GM10847 (cell line): ENCODE results near the gene MTM1.

ENCODE experiments used
- POLR2A ChIP-seq: IDR thresholded peaks from 2 replicates; pipeline ENCODE4 v1.6.1; 2011; ENCODE audit not compliant: insufficient read length; ENCODE audit errors: extremely low read depth

The MTM1 gene

DNA sequence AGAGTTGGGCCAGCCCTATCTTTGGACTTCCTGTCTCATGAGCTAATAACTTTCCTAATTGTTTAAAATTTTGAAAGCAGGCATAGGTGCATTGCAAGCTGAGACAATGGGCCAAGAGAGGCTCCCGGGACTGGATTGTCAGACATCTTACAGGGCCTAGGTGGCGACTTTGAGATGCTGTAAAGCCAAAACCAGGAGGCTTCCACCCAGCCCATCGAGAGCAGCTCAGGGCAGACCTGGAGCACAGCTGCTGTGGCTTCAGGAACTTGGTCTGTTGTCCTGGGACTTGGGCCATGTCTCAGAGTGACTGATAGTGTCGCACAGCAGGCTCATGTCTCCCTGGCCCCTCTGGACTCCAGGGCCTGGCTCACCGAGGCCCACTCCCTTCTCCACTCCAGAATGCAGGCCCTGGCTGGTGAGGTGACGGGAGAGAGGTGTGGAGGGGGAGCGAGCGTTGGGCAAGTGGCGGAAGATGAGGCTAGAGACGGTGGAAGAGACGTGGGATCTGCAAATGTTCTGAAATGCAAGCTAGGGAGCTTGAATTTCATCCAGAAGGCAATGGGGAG, 24.1 kb upstream of the MTM1 start:
- no peak for TF ChIP-seq POLR2A

DNA sequence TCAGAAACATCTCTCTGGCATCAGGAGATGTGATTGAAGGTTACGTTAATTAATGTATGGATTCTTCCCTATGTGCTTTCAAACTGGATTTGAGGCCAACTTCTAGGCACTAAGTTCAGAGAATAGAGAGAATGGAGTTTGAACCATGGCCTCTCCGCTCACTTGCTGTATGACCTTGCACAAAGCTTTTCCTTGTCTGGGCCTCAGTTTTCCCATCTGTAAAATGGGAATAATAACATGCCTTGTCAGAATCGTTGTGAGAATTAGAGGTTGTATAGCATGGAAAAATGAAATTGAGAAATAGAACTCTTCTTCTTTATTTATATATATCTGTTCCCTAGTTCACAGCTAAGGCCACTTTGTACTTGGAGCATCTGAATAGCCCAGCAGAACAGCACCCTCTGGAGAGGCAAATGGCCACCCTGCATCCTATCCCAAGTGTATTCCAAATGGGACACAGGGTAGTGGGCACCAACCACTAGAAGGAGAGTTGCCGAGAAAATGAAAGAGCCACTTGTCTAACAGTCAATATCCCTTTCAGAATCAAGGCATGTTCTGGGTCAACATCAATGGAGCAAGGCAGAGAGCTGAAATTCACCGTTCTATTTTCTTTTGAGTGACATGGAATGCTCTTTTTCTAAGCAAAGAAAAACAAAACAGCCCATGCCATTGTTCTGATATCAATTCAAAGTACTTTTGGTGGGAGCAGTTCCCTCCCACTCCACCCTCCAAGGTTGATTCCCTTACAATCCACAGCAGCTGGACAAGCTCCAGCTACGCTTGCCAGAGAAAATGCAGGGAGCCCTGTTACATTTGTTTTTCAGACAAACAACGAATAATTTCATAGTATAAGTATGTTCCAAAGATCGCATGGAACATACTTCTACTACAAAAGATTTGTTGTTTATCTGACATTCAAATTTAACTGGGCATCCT, 23.3 kb upstream of the MTM1 start:
- no peak for TF ChIP-seq POLR2A

DNA sequence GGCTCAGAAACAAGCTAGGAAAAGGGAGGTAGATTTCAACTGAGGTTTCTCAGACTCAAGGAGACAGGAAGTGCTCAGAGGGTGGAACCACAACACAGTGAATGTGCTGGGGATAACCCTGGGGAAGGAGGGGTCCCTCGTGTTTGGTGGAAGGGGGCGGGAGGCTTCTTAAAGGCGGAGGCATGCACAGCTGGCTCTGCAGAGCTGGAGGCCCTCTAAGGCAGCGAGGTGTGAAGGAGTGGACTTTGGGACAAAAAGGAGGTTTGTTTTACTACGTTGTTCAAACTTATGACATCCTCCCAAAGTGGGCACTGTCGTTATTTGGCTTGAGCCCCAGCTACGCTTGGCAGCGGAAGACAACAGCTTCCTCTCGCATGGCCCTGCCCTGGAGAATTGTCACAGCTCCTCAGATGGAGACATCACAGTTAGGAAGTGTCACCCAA, 21.7 kb upstream of the MTM1 start:
- no peak for TF ChIP-seq POLR2A

DNA sequence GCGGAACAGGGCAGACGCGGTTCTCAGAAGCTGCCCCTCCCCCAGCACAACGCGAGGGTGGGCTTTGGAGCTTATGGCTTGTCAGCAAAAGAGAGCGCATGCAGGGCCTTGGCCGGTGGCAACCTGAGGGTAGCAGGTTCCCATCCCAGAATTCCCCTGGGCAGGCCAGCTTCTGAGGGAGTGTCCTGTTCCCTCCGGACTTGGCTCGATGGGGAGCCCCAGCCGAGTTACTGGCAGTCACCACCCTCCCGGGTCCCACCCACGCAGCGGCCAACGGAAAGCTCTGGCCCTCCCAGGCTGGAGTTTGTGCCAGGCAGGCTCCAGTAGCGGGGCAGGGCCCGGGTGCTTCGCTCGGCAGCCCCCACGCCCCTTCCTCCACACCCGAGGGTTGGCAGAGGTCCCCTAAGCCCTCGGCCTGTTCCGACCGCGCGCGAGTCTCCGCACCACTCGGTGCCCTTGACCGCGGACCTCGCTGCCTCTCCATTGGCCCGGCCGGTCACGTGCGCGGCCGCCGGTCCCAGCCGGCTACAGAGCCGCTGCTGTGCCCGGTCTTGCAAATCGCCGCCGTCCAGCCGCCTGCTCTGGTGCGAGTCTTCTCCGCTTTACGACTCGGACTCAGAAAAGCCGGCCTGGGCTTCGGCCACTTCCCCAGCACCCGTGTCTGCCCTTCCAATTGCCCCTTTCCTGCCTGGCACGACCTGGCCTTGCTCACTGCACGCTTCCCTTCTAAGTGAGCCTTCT, 20.9 kb upstream of the MTM1 start:
- TF ChIP-seq POLR2A: no peak

GRCh38 chrX:150548251-150548650, 20.2 kb upstream of the MTM1 start:
- no peak for TF ChIP-seq POLR2A

DNA sequence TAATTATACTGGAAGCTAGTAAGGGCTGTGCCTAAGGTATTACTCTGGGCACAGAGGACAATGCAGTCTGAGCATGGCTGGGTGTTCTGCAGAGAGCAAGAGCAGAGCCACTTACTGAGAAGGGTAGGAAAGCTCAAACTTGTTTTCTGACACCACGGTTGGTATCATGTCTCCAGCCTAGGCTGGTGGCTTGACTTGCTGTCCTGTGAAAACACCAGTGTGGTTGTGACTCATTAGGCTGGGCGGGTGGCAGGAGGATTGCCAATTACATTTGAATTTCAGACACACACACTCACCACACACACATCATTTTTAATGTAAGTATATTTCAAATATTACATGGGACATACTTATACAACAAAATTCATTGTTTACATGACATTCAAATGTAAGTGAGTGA, 19.7 kb upstream of the MTM1 start:
- no peak for TF ChIP-seq POLR2A

DNA sequence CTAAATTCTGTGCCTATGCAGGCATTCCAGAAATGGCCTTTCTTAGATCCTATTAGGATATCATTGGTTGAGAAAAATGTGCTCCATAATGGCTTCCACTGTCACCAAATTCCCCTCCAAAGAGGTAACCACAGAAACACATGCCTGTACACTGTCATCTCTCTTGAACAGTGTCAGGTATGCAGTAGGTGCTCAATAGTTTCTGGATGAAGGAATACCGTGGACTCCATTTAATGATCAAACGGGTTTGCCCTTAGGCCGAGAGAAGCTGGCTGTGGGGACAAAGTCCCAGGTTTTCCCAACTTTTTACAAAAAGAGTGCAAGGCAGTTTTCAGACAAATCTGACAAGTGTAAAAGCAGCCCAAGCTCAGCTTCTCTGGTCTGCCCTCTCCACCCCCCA, 16.5 kb upstream of the MTM1 start:
- no peak for TF ChIP-seq POLR2A

DNA sequence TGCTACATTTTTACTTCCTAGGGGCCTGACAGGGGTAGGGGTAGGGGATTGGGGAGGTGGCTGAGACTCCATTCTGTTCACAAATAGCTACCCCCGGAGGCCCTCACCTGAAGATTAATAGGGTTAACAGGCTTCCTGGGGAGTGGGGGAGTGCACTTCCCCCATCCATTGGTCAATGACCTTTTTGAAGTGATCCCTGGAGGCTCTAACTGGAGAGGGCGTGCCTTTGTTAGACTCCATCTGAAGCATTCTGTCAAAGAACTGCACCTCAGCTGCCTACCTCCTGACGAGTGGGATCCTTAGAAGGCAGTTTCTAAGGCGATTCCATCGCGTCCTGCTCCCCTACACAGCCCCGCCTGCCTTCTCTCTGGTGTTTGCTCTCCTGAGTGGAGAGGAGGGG, 10.0 kb upstream of the MTM1 start:
- TF ChIP-seq POLR2A: no peak

DNA sequence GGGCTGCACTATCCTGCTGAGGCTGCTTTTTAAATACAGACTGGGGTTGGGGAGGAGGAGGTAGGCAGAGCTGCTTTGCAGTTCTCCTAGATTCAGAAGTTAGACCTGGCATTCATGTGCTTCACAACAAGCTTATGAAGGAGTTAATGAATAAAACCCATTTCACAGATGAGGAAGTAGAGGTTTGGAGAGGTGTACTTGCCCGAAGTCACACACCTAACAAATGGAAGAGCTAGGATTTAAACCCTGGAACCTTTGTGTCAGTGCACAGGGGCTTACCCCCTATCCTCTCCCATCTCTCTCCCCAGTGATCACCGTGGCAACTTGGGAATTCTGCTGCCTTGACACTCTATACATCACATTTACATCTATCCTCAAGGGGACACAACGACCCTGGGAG, 3.6 kb upstream of the MTM1 start:
- TF ChIP-seq POLR2A: no peak

- TF ChIP-seq POLR2A: no peak
Observed at GRCh38 chrX:150565551-150565950, 2.9 kb upstream of the MTM1 start.

DNA sequence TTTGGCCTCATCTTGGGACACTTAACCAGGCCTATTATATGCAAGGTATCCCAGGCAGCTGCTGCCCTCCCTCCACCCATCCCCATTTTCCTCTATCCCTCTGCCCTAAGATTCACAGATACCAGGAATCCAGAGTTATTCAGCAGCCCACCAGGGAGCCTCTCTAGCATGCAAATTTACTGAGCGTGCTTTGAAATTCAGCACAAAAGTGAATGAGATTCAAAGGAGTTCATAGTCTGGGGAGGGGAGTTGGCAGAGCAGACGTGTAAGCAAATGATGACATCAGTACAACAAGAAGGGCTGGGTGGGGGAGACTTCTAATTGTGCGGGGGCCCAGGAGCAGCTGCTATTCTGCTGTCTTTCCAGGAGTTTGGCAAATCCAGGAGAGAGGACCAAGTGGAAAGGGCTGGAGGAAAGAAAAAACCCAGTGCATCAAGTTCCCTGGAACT, 1.7 kb upstream of the MTM1 start:
- no peak for TF ChIP-seq POLR2A

GRCh38 chrX:150567645-150568319, 639 bp upstream of the MTM1 start:
- TF ChIP-seq POLR2A: no peak

- TF ChIP-seq POLR2A: no peak
Observed at GRCh38 chrX:150569155-150569477, 695 bp downstream of the MTM1 start.

GRCh38 chrX:150570512-150570911, 2.1 kb downstream of the MTM1 start:
- TF ChIP-seq POLR2A: no peak

DNA sequence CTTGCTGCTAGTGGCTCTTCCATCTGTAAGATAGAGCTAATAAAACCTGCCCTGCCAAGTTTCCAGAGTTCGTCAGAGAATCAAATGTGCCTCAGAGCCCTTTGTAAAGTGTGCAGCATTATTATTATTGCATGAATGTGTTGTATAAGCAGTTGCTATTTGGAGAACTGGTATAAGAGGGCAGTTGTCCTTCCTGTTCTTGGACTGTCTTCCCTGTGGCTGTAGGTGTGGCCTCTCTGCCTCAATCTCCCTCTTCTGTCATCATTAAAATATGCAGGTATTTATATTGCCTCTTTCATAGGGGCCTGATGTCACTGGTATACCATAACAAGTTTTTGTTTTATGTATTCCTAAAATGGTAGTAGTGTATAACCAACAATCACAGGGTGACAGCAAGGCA, 3.8 kb downstream of the MTM1 start:
- TF ChIP-seq POLR2A: no peak
